Measurements from ENCODE around the gene CHCHD6.

- TF ChIP-seq POLR2A (IDR thresholded peaks at IDR 0.05; ENCODE audit: low read depth, low read length) (no peak), POLR2AphosphoS5 (IDR thresholded peaks at IDR 0.05; ENCODE audit: low read depth, low read length) (no peak)
Observed at GRCh38 chr3:126763035-126763434, 59.0 kb downstream of the CHCHD6 start.

All from GM12892 (cell line).